Choroid plexus epithelial cell (primary cell): Measurements from ENCODE around the gene BTBD16.
A peak's percentile ranks its signal among the peaks of the same experiment; 100 is the strongest.

Experiments used
- DNase-seq: peaks from one replicate; pipeline ENCODE4 v3.0.0-alpha.2; 2010; ENCODE audit warnings: low read depth
- H3K4me3 ChIP-seq: 2 replicates; pipeline ENCODE4 v1.5.1; 2011; ENCODE audit warnings: low read depth, mild to moderate bottlenecking, control low read depth, low read length, moderate library complexity
- CTCF ChIP-seq: conservative IDR thresholded peaks from 2 replicates; pipeline ENCODE4 v1.5.1; 2011; ENCODE audit warnings: low read depth, mild to moderate bottlenecking, control low read depth, inconsistent platforms, low read length, moderate library complexity

BTBD16 gene

GRCh38 chr10:122252805-122253204 is 18.3 kb upstream of the BTBD16 start:
- no peak for DNase-seq
- no peak for TF ChIP-seq CTCF

DNA sequence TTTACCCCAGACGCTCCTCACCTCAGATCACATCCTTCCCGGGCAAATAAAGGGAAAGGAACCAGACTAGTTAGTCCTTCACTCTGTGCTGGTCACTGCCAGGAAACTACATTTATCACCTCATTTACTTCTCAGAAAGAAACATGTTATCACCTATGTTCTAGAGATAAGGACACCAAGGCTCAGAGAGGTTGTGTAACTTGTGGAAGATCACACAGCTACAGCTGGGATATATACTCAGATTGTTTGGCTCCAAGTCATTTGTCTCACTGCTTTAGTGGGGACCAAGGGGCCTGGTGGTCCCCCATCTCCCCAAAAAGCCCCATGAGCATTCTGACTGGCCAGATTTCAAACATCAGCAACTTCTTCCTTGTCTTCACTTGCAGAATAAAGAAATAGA is 17.5 kb upstream of the BTBD16 start:
- no peak overlapping the region for H3K4me3 ChIP-seq
- DNase-seq = no peak
- TF ChIP-seq CTCF = no peak

More at GRCh38 chr10:122252805-122253204, 18.3 kb upstream of the BTBD16 start:
- no peak overlapping the region for H3K4me3 ChIP-seq

DNA sequence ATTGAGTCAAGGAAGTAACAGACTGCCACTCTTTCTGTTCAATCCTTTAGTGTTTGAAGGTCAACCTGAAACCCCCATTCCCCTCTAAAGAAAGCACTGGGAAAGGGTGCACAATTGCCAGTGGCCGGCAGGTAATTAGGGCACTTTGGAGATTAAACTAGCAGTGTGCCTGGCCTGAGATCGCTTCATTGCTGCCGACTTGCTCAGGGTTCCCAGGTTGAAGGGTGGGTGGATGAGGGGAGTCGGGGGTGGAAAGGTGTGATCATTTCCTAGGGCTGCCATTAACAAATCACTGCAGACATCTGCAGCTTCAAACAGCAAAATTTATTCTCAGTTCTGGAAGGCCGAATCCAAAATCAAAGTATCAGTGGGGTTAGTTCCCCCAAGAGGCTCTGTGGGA is 16.3 kb upstream of the BTBD16 start:
- DNase-seq = no peak
- TF ChIP-seq CTCF = no peak

DNA sequence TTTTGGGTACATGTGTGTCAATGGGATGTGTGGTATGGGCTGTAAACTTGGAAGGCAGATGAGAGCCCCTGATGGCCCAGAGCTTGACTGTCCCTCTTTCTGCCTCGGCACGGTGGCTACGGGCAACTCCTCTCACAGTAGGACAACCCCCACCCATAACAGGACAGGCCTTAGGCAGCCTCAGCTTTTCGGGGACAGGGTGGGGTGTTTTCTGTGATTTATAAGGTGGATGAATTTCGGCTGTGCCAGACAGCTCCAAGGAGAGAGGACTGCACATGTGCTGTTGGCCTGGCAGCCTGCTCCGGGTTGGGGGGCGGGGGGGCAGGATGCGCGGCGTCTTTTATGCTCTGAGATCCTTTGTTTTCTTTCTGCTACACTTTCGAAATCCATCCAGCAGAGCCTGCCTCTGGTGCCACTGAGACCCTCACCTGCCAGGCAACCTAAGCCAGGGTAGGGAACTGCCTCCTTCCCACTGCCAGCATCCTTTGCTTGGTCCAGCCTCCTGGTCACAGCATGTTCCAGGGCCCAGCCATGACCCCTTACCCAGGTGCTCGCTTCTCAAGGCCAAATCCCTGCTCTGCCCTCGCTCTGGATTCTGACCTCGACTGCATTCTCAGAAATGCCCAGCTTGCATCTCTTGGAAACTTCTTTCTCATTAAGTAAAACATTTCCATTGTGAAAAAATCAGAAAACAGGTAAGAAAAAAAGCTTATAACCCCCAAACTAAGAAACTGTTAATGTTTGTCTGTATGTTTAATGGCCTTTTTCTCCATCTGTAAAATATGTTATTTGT is 15.4 kb upstream of the BTBD16 start:
- TF ChIP-seq CTCF = no peak
- DNase-seq = no peak
- H3K4me3 ChIP-seq = no peak overlapping the region

More for the DNA sequence above, 16.3 kb upstream of the BTBD16 start:
- no peak overlapping the region for H3K4me3 ChIP-seq

DNA sequence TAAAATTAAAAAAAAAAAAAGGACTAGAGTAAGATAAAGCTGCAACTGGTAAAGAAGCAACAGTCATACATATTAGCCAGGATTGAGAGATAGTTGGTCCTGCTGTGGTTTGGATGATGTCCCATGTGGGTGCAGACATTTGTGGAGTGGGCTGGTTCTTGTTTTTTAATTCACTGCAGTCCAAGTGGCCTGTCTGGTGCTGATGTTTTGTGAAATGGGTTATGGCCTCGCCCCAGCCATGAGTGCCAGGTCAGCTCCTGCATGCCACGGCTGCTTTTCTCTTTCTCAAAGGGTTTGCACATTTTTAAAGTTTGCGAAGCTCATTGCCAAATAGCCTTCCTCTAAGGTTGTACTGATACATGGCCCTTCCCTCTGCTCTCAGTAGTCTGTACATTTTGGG is 14.1 kb upstream of the BTBD16 start:
- TF ChIP-seq CTCF = no peak
- no peak overlapping the region for H3K4me3 ChIP-seq
- DNase-seq = no peak

DNA sequence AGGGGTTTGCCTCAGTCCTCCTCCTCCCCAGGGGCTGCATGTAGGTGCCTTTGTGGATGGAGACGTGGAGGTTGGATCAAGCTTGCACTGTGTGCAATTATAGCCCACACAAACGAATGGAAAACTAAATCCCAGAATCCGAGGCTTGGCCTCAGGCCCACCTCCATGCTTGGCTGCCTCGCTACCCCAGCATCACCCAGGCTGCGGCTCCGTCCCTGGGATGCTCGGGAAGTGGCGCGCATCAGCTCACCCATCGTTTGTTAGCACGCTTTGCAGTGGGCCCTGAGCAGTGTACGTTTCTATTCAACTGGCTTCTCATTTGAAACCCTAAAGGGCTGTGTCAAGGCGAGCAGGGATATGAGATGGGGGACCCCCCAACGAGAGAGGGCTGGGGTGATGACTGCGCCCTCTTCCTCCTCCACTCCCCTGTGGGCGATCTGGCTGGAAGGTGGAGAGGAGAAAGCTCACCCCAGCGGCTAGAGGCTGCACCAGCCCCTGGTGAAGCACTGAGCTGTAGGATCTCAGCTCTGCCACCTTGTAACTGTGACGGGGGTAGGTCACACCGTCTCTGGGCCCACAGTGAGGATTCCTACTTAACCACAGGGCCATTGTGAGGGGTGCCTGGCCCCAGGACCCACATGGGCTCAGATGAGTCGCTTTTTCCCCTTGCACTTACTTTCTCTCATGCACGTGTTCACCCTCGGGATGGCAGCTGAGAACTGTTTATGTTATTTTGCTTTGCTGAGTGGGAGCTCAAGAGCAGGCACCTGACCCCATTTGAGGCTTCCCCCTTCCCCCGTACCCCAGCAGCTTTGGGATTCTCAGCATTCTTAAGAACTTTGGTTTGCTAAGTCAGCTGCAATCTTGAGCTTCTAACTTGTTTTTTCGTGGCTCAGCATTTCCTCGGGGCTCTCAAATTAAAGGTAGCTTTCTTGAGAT is 12.7 kb upstream of the BTBD16 start:
- H3K4me3 ChIP-seq = no peak overlapping the region
- DNase-seq = peak; percentile 80
- no peak for TF ChIP-seq CTCF
